ENCODE measurements around the gene EIF3B.
A peak's percentile ranks its signal among the peaks of the same experiment; 100 is the strongest.
"Not testable (repeated sequence)": the region's sequence is repeated elsewhere in the genome, so short reads cannot be mapped to it uniquely, and the experiment has no call there.

EIF3B gene

GRCh38 chr7:2390020-2390816, 35.6 kb downstream of the EIF3B start:
- not testable (repeated sequence) for H3K4me3 Mint-ChIP-seq; H3K36me3 Mint-ChIP-seq; H3K27ac Mint-ChIP-seq; H3K9me3 Mint-ChIP-seq; ATAC-seq (ENCODE audit: low read depth); DNase-seq (ENCODE audit: low spot score in 2 of 2); H3K4me1 Mint-ChIP-seq; H3K27me3 Mint-ChIP-seq

DNA sequence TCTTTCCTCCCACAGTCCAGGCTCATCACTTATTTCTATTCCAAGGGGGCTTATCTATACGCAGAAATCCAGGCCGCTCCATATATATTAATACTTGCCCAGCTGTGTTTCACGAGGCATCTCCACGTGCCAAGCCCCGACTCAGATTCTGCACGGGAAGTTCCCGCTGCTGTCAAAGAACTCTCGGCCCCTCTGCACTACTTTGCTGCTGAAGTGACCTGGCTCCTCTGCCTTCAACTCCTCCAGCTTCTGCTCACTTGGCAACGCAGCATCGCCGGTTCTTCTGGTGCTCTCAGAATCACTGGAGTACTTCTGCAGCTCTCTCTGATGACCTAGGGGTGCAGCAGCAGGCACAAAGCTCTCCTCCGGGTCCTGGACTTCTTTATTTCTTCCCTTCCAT, 39.1 kb downstream of the EIF3B start:
- ATAC-seq (ENCODE audit: low read depth) = no peak
- Mint-ChIP-seq H3K27ac (no peak overlapping the region), H3K4me3 (no peak overlapping the region)

GRCh38 chr7:2394566-2395082, 40.0 kb downstream of the EIF3B start:
- H3K4me1 Mint-ChIP-seq = peaks cover 6% of the 10 kb centered on the region
- DNase-seq (ENCODE audit: low spot score in 2 of 2) (no peak), ATAC-seq (ENCODE audit: low read depth) (no peak)
- no peaks in the 10 kb centered on the region for H3K36me3 Mint-ChIP-seq
- no peak overlapping the region for H3K27ac Mint-ChIP-seq
- H3K9me3 Mint-ChIP-seq = no peaks in the 10 kb centered on the region
- no peaks in the 10 kb centered on the region for H3K27me3 Mint-ChIP-seq
- H3K4me3 Mint-ChIP-seq = no peak overlapping the region

More for the DNA sequence above, 39.1 kb downstream of the EIF3B start:
- Mint-ChIP-seq H3K9me3 (no peaks in the 10 kb centered on the region), H3K4me1 (peaks cover 4% of the 10 kb centered on the region), H3K27me3 (no peaks in the 10 kb centered on the region), H3K36me3 (no peaks in the 10 kb centered on the region)
- DNase-seq (ENCODE audit: low spot score in 2 of 2) = no peak

DNA sequence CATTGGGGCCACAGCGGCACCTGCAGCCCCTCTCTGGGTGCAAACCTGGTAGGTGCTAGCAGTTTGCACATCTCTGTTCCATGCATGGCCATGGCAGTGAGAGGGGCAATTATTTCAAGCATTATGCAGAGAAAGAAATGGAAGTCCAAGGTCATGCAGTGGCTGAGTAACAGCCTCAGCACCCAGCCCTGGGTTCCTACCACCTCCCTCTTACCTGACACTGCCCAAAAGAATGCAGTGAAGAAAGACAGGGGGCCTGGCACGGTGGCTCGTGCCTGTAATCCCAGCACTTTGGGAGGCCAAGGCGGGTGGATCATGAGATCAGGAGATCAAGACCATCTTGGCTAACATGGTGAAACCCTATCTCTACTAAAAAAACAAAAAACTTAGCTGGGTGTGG, 43.9 kb downstream of the EIF3B start:
- Mint-ChIP-seq H3K4me3 (no peak overlapping the region), H3K36me3 (no peaks in the 10 kb centered on the region), H3K27ac (no peak overlapping the region), H3K27me3 (no peaks in the 10 kb centered on the region), H3K4me1 (peaks cover 3% of the 10 kb centered on the region), H3K9me3 (no peaks in the 10 kb centered on the region)
- ATAC-seq (ENCODE audit: low read depth) = no peak
- DNase-seq (ENCODE audit: low spot score in 2 of 2) = no peak

GRCh38 chr7:2399848-2400587, 45.4 kb downstream of the EIF3B start:
- DNase-seq (ENCODE audit: low spot score in 2 of 2) (no peak), ATAC-seq (ENCODE audit: low read depth) (no peak)
- Mint-ChIP-seq H3K4me3 (no peak overlapping the region), H3K4me1 (peaks cover 10% of the 10 kb centered on the region), H3K27me3 (no peaks in the 10 kb centered on the region), H3K27ac (no peak overlapping the region), H3K36me3 (no peaks in the 10 kb centered on the region), H3K9me3 (no peaks in the 10 kb centered on the region)

DNA sequence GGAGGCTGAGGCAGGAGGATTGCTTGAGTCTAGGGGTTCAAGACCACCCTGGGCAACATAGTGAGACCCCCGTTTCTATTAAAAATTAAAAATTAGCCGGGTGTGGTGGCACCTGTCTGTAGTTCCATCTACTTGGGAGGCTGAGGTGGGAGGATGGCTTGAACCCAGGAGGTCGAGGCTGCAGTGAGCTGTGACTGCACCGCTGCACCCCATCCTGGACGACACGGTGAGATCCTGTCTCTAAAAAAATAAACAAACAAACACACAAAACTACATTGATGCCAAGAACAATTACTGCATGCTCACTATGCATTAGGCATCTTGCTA, 48.0 kb downstream of the EIF3B start:
- ATAC-seq (ENCODE audit: low read depth) = no peak
- no peaks in the 10 kb centered on the region for H3K27me3 Mint-ChIP-seq
- H3K4me3 Mint-ChIP-seq = peak overlapping the region; percentile 82
- H3K27ac Mint-ChIP-seq = no peak overlapping the region
- peaks cover 27% of the 10 kb centered on the region for H3K4me1 Mint-ChIP-seq
- peaks cover 2% of the 10 kb centered on the region for H3K36me3 Mint-ChIP-seq
- peaks cover 1% of the 10 kb centered on the region for H3K9me3 Mint-ChIP-seq
- DNase-seq (ENCODE audit: low spot score in 2 of 2) = no peak

- Mint-ChIP-seq H3K27ac (peak within 1 kb of the TSS; percentile 38), H3K36me3 (peaks cover 2% of the 10 kb centered on the region), H3K4me1 (peaks cover 27% of the 10 kb centered on the region), H3K4me3 (peak within 1 kb of the TSS; percentile 82), H3K27me3 (no peaks in the 10 kb centered on the region), H3K9me3 (peaks cover 1% of the 10 kb centered on the region)
- DNase-seq (ENCODE audit: low spot score in 2 of 2) (peak; percentile 93 to 94), ATAC-seq (ENCODE audit: low read depth) (peak; percentile 70)
Observed at GRCh38 chr7:2403014-2403717, 48.5 kb downstream of the EIF3B start, which contains the start of gene CHST12. Gene CHST12, plus strand, starts transcription at chr7:2403611. Its CDS starts 29,029 bp downstream, at chr7:2432640.

DNA sequence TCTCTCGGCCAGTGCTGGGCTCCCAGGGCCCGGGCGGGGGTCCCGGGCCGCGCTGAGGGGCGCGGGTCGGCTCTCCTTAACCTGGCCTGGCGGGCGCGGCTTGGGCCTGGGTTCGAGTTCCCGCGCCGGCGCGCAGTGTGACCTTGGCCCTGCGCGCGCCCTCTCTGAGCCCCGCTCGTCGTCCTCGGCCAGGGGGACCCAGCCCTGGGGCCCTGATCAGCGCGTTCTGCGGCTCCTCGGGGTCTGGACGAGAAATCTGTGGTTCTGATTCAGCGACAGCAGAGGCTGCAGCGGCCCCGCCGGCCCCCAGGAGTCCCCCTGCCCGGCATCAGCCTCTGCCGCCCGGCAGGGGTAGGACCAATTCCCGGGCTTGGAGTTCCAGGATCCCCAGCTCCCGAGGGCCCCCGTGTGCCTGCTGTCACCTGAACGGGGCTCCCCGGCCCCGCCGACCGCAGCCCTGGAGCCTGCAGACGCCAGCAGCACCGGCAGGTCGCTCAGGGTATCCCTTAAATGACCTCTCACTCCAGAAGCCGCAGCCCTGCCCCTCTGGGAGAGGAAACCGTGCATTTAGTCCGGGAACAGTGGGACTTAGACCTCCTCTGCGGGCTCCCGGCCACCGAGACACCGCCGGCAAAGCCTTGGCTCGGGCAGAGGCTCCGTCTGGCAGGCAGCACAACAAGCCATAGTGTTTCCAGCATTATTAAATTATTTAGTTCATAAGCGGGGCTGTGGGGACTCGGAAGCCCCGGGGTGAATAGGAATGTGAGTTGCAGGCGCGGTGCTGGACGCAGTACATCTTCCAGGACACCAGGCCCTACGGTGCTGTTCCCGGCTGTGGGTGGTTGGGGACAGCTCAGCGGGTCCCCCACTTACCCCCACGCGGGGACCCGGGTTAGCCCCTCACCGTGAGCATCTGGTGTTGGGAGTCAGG, 49.4 kb downstream of the EIF3B start:
- peaks cover 35% of the 10 kb centered on the region for H3K4me1 Mint-ChIP-seq

DNA sequence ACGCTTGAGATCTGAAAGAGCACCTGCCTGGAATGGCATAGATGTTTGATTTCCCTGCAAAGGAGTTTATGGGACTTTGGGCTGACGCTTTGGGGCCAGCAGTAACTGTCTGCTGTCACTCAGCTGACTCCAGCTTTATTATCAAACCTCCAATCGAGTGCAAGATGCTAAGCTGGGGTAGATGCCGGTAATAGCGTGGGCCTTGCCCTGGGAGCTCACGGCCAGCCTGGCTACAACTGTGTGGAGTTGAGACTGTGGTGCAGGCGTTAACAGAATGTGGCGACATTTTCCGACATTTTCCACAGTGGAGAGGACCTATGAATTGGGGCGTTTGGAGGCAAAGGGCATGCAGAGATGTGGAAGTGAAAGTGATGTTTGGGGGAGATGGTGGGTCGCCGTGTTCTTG, 50.1 kb downstream of the EIF3B start:
- H3K36me3 Mint-ChIP-seq = peaks cover 2% of the 10 kb centered on the region
- ATAC-seq (ENCODE audit: low read depth) (no peak), DNase-seq (ENCODE audit: low spot score in 2 of 2) (no peak)
- peak overlapping the region; percentile 65 for H3K4me3 Mint-ChIP-seq
- H3K27me3 Mint-ChIP-seq = no peaks in the 10 kb centered on the region
- peaks cover 35% of the 10 kb centered on the region for H3K4me1 Mint-ChIP-seq
- peaks cover 1% of the 10 kb centered on the region for H3K9me3 Mint-ChIP-seq
- H3K27ac Mint-ChIP-seq = peak overlapping the region; percentile 38

More for the DNA sequence above, 49.4 kb downstream of the EIF3B start:
- Mint-ChIP-seq H3K27ac (peak overlapping the region; percentile 38), H3K36me3 (peaks cover 2% of the 10 kb centered on the region), H3K4me3 (peak overlapping the region; percentile 65), H3K27me3 (no peaks in the 10 kb centered on the region), H3K9me3 (peaks cover 1% of the 10 kb centered on the region)
- DNase-seq (ENCODE audit: low spot score in 2 of 2) (peak; percentile 24 to 40), ATAC-seq (ENCODE audit: low read depth) (peak; percentile 21)

DNA sequence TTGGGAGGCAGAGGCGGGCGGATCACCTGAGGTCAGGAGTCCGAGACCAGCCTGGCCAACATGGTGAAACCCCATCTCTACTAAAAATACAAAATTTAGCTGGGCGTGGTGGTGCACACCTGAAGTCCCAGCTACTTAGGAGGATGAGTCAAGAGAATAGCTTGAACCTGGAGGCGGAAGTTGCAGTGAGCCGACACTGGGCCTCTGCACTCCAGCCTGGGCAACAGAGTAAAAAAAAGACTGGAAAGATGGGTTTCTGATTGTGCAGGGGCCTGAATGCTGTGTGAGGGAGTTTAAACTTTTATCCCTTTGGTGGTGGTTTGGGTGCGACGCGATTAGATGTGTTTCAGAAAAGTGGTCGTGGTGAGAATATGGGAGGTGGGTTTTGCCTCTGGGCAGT, 50.6 kb downstream of the EIF3B start:
- Mint-ChIP-seq H3K36me3 (peaks cover 3% of the 10 kb centered on the region), H3K27ac (peak overlapping the region; percentile 38), H3K4me1 (peaks cover 40% of the 10 kb centered on the region), H3K4me3 (peak overlapping the region; percentile 65), H3K27me3 (no peaks in the 10 kb centered on the region), H3K9me3 (peaks cover 1% of the 10 kb centered on the region)
- ATAC-seq (ENCODE audit: low read depth) = no peak
- no peak for DNase-seq (ENCODE audit: low spot score in 2 of 2)

DNA sequence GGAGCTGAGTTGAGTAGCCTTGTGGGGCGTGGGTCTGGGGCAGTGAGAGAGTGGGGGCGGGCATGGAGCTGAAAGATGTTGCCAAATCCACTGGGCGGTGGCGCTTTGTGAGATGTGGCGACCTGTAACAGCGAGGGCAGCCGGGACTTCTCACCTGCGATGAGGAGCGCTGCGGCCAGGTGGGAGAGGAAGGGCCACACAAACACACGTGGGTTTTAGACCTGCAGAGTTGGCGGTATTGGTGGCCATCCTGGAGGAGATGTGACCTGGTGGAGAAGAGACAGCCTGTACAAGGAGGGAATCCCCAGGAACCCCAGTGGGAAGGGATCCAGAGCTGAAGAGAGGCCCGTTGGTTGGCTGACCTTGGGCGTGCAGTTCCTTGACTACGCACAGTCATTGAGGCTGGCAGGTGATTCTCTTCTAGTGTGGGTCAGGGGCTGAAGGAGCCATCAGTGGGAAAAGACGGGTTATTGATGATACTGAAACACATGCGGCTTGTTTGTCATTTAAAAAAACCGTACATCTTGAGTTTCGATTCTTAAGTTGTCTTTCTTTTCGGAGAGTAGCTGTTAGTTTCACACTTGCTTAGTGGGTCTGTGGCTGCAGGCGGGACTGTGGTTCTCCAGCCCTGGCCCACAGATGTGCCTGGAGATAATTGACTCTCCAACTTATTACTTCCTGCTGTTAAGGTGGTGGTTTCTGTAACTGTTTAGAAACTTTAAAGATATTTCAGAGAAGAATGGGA, 51.1 kb downstream of the EIF3B start:
- Mint-ChIP-seq H3K27me3 (no peaks in the 10 kb centered on the region), H3K27ac (peak overlapping the region; percentile 38), H3K4me1 (peaks cover 44% of the 10 kb centered on the region), H3K36me3 (peaks cover 3% of the 10 kb centered on the region), H3K9me3 (peaks cover 1% of the 10 kb centered on the region), H3K4me3 (peak overlapping the region; percentile 65)
- DNase-seq (ENCODE audit: low spot score in 2 of 2) (no peak), ATAC-seq (ENCODE audit: low read depth) (peak; percentile 29)

DNA sequence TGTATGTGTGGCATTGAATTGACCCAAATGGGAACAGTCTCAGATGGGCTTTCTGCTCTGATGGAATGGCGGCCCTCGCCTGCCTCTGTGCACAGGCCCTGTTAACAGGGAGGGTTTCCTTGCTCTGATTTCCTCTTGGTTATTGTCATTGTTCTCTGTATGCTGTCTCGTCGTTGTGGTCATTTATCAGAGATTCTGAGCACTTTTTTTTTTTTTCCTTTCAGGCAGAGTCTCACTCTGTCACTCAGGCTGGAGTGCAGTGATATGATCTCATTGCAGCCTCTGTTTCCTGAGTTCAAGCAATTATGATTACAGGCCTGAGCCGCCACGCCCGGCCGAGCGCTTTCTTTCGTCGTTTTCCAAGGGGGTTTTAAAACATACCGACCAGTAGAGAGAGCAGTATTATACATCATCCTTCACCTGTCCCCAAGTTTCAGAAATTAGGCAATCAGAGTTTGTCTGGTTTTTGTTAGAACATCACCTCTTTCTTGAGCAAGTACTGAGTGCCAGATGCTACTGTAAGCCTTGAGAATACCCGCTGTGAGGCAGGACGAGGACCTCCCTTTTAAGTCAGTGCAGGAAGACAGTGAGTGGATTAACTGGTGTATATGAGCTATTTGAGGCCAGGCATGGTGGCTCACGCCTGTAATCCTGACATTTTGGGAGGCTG, 55.3 kb downstream of the EIF3B start:
- H3K4me1 Mint-ChIP-seq = peaks cover 50% of the 10 kb centered on the region
- H3K27me3 Mint-ChIP-seq = no peaks in the 10 kb centered on the region
- no peak for DNase-seq (ENCODE audit: low spot score in 2 of 2)
- H3K36me3 Mint-ChIP-seq = peaks cover 7% of the 10 kb centered on the region
- H3K9me3 Mint-ChIP-seq = peaks cover 1% of the 10 kb centered on the region
- H3K27ac Mint-ChIP-seq = no peak overlapping the region
- H3K4me3 Mint-ChIP-seq = no peak overlapping the region
- no peak for ATAC-seq (ENCODE audit: low read depth)

Data from memory B cell (primary cell).